A673 (cell line): ENCODE measurements around the gene VTN. TPM values are rescaled to one million over a fixed set of nuclear protein-coding genes. Genes with fewer than 3 reads are reported as not detected.
A peak's percentile ranks its signal among the peaks of the same experiment; 100 is the strongest.

ENCODE experiments used
- BruUV-seq: library from RNA; stranded (reverse); fragments of 400-500 nt; replicated peaks from 2 replicates; lab custom pipeline; 2021; lab: Mats Ljungman, UMichigan
- CTCF ChIA-PET: fragments of 300-600 bp; sonication (Branson Sonifier 250); formaldehyde crosslinking; loops from one replicate; lab custom pipeline; 2022; ENCODE audit warnings: antibody characterized with exemption; lab: Charles Lee
- POLR2A ChIA-PET: fragments of 300-600 bp; sonication (Branson Sonifier 250); formaldehyde crosslinking; loops from one replicate; lab custom pipeline; 2022; ENCODE audit warnings: antibody characterized with exemption; ENCODE audit not compliant: low non-redundant PET; lab: Charles Lee
- DNase-seq: peaks from one replicate; pipeline ENCODE4 v3.0.0-alpha.2; 2015; ENCODE audit warnings: low spot score
- H3K27ac ChIP-seq: fragments of 200-600 bp; sonication (generic); 2 replicates; pipeline ENCODE4 v1.5.1; 2016; ENCODE audit warnings: mixed run types, low read depth, mild to moderate bottlenecking, mixed read lengths, antibody characterized with exemption, low read length; ENCODE audit not compliant: poor library complexity, severe bottlenecking
- H3K27me3 ChIP-seq: fragments of 200-600 bp; sonication (generic); replicated peaks from 2 replicates; pipeline ENCODE4 v1.6.1; 2017; ENCODE audit warnings: mixed run types, low read depth, mild to moderate bottlenecking, mixed read lengths, antibody characterized with exemption, low read length; ENCODE audit not compliant: insufficient read depth, poor library complexity
- H3K36me3 ChIP-seq: fragments of 200-600 bp; sonication (generic); 2 replicates; pipeline ENCODE4 v1.6.1; 2016; ENCODE audit warnings: mixed run types, mild to moderate bottlenecking, mixed read lengths, antibody characterized with exemption, low read length; ENCODE audit not compliant: insufficient read depth, poor library complexity, severe bottlenecking
- H3K4me1 ChIP-seq: fragments of 200-600 bp; sonication (generic); 2 replicates; pipeline ENCODE4 v1.6.1; 2017; ENCODE audit warnings: mixed run types, mild to moderate bottlenecking, mixed read lengths, antibody characterized with exemption, low read length; ENCODE audit not compliant: insufficient read depth, poor library complexity, severe bottlenecking
- H3K4me3 ChIP-seq: fragments of 200-600 bp; sonication (generic); 2 replicates; pipeline ENCODE4 v1.5.1; 2016; ENCODE audit warnings: low read depth, mixed run types, mild to moderate bottlenecking, mixed read lengths, low read length; ENCODE audit not compliant: poor library complexity, severe bottlenecking
- H3K9me3 ChIP-seq: fragments of 200-600 bp; sonication (generic); 2 replicates; pipeline ENCODE4 v1.6.1; 2016; ENCODE audit warnings: mixed run types, low read depth, mild to moderate bottlenecking, mixed read lengths, antibody characterized with exemption, low read length; ENCODE audit not compliant: poor library complexity, severe bottlenecking
- CTCF ChIP-seq: fragments of 300-800, 200-600 bp; sonication (generic); conservative IDR thresholded peaks from 2 replicates; pipeline ENCODE4 v1.5.1; 2017; ENCODE audit warnings: low read depth, mild to moderate bottlenecking, antibody characterized with exemption, low read length, moderate library complexity, mixed read lengths
- EZH2 ChIP-seq: fragments of 200-600 bp; sonication (generic); IDR thresholded peaks from 2 replicates; pipeline ENCODE4 v1.6.1; 2017; ENCODE audit warnings: borderline replicate concordance, low read depth, mild to moderate bottlenecking, mixed read lengths, antibody characterized with exemption, low read length; ENCODE audit not compliant: poor library complexity, severe bottlenecking
- intact Hi-C: fragments of 100-400 bp; cut with micrococcal nuclease; formaldehyde crosslinking; loops from one replicate; pipeline ENCODE4 v1.10.0; 2022; ENCODE audit not compliant: unreplicated experiment
- total RNA-seq: library from RNA; stranded (reverse); gene quantifications from 2 replicates; pipeline ENCODE4 v1.2.3, GENCODE V29; 2021

VTN gene
- total RNA-seq, 1 experiment from 2014 or later = 0.26 TPM

GRCh38 chr17:28334666-28335200 lies 35.4 kb downstream of the VTN start:
- Histone ChIP-seq H3K9me3 (no peaks in the 10 kb centered on the region), H3K27ac (peak overlapping the region; percentile 48), H3K4me1 (peaks cover 11% of the 10 kb centered on the region), H3K36me3 (peaks cover 4% of the 10 kb centered on the region), H3K27me3 (no peaks in the 10 kb centered on the region), H3K4me3 (peak overlapping the region; percentile 86)
- no peak for TF ChIP-seq CTCF
- no peak for TF ChIP-seq EZH2
- POLR2A ChIA-PET = interaction anchor here (0.9 to 1.5 kb wide), 2 partner anchors 11 to 23 kb away, joined by 3 to 8 read pairs; partner anchors contain the start of gene POLDIP2
- CTCF ChIA-PET = interaction anchor here (1.1 kb wide), 1 partner anchor 9 kb away, joined by 3 read pairs; no protein-coding TSS in a partner anchor
- BruUV-seq = no TSS peak
- DNase-seq = no peak
- intact Hi-C loops = no loop called here

- Histone ChIP-seq H3K4me3 (peak overlapping the region; percentile 86), H3K9me3 (no peaks in the 10 kb centered on the region), H3K4me1 (peaks cover 11% of the 10 kb centered on the region), H3K36me3 (peaks cover 8% of the 10 kb centered on the region), H3K27me3 (no peaks in the 10 kb centered on the region), H3K27ac (peak overlapping the region; percentile 48)
- intact Hi-C loops = no loop called here
- no peak for DNase-seq
- no peak for TF ChIP-seq EZH2
- TF ChIP-seq CTCF = no peak
- CTCF ChIA-PET = no interaction called here
- POLR2A ChIA-PET = no interaction called here
- BruUV-seq = no TSS peak
Measured at GRCh38 chr17:28334171-28334570, 35.9 kb downstream of the VTN start.

- ChIA-PET POLR2A (interaction anchor here (0.6 kb wide), 1 partner anchor 43 kb away, joined by 4 read pairs; no protein-coding TSS in a partner anchor), CTCF (no interaction called here)
- TF ChIP-seq CTCF (no peak), EZH2 (no peak)
- intact Hi-C loops = no loop called here
- H3K27ac ChIP-seq = no peak overlapping the region
- peaks cover 17% of the 10 kb centered on the region for H3K36me3 ChIP-seq
- no peak overlapping the region for H3K4me3 ChIP-seq
- H3K27me3 ChIP-seq = no peaks in the 10 kb centered on the region
- H3K9me3 ChIP-seq = no peaks in the 10 kb centered on the region
- H3K4me1 ChIP-seq = peaks cover 11% of the 10 kb centered on the region
- BruUV-seq = TSS peak; percentile 26
- DNase-seq = no peak
Measured at GRCh38 chr17:28333083-28333746, 36.9 kb downstream of the VTN start.
